NCI-H2081 treated with DMSO at 0.1 percent for 48 hours (cell line): ENCODE measurements around the gene ACTL6B.
"Not testable (repeated sequence)": the region's sequence is repeated elsewhere in the genome, so short reads cannot be mapped to it uniquely, and the experiment has no call there.

Source experiments
- DNase-seq: peaks from one replicate; lab custom pipeline; 2025; lab: John Stamatoyannopoulos, UW

Gene ACTL6B

DNA sequence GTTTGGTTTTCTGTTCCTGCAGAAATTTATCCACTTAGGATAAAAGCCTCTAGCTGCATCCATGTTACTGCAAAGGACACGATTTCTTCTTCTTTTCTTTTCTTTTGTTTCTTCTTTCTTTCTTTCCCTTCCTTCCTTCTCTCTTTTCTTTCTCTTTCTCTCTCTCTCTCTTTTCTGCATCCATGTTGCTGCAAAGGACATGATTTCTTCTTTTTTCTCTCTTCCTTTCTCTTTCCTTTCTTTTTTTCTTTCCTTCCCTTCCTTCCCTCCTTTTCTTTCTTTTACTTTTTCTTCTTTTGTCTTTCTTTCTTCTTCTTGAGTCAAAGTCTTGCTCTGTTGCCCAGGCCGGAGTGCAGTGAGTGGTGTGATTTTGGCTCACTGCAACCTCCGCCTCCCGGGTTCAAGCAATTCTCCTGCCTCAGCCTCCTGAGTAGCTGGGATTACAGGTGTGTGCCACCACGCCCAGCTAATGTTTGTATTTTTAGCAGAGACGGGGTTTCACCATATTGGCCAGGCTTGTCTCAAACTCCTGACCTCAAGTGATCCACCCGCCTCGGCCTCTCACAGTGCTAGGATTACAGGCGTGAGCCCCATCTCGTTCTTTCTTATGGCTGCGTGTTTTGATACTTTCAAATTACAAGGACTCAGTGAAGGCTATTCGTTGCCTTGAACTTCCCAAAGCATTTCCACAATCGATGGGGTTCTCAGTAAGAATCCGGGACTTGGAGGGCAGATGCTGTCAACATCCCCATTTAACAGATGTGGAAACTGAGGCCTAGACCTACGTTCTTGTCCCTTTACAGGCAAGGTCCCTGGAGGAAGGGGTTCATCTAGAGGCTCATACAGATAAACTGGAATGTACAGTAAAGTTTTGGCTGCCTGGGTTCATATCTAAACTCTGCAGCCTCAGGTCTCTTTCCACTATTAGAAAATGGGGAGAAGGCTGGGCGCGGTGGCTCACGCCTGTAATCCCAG, 15.4 kb upstream of the ACTL6B start:
- no peak for DNase-seq

DNA sequence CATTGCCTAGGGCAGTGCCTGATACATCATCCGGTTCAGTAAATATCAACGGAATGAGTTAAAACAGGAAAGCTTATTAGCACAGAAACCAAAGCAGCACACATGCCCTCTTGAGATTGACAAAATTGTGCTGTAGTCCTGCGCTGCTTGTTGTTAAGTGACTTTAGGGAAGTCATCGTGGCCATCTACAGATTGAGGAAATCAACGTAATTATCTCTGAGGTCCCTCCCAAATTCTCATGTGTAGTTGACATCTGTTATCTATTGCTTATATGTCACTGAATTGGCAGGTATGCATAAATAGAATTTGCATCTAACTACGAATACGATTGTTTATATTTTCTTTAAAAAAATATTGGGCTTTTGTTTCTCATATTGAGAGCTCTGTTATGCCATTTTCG, 13.8 kb upstream of the ACTL6B start:
- no peak for DNase-seq

- DNase-seq = not testable (repeated sequence)
Measured at GRCh38 chr7:100669106-100669505, 12.9 kb upstream of the ACTL6B start.

DNA sequence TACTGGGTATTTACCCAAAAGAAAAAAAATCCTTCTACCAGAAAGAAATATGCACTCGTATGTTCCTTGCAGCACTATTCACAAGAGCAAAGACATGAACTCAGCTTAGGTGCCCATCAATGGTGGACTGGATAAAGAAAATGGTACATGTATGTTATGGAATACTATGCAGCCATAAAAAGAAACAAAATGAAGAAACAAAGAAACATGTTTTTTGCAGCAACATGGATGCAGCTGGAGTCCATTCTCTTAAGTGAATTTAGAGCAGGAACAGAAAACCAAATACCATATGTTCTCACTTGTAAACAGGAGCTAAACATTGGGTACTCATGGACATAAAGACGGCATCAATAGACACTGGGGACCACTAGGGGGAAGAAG, 11.8 kb upstream of the ACTL6B start:
- DNase-seq = no peak

GRCh38 chr7:100667331-100668068, 11.3 kb upstream of the ACTL6B start:
- DNase-seq = no peak

GRCh38 chr7:100665168-100665726, 9.0 kb upstream of the ACTL6B start:
- DNase-seq = no peak

DNA sequence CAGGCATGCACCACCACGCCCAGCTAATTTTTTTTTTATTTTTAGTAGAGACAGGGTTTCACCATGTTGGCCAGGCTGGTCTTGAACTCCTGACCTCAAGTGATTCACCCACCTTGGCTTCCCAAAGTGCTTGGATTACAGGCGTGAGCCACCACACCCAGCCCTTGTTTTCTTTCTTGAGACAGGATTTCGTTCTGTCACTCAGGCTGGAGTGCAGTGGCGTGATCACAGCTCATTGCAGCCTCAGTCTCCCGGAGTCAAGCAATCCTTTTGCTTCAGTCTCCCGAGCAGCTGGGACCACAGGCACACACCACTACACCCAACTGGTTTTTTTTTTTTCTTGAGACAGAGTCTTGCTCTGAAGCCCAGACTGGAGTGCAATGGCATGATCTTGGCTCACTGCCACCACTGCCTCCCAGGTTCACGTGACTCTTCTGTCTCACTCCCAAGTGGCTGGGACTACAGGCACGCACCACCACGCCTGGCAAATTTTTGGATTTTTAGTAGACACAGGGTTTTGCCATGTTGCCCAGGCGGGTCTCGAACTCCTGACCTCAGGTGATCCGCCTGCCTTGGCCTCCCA, 6.0 kb upstream of the ACTL6B start:
- DNase-seq = not testable (repeated sequence)

DNA sequence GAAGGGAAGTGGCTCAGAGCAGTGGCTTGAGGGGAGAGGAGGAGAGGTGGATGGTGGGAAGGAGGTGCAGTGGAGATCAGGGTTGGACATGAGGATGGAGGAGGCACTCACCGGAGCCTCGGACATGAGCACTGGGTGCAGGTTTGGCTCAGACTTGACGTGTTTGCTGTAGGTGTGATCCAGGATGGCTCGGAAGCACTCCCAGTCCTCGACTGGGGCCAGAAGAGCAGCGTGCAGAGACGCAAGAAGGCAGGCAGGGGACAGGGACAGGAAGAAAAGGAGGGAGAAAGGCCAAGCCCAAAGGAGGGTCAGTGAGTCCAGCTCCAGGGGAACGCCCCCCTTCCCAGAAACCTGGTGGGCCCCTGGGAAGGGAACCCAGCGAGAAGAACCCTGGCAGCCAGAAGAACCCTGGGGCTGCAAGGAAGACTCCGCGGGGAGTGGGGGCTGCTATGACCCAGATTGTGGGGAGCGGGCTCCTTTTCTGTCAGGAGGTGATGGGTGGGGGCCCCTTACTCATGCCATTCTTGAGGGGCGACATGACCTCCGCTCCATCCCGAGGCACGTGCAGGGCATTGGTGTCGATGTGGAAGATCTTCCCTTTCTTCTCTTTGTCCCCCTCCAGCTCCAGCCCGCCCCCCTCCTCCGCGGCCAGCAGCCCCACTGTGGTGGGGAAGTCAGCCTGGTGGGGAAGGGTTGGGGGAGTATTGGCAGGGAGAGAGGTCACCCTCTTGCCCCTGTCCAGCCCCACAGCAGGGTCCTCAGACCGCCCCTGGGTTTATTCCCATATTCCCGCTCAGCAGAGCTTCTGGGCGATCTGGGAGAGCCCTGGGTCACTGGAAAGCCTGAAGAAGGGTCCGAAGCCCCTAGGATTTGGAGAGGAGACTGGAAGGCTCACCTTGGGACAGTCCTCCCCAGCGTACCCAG, 1.1 kb downstream of the ACTL6B start:
- DNase-seq = no peak

GRCh38 chr7:100649826-100650565, 6.3 kb downstream of the ACTL6B start:
- no peak for DNase-seq

GRCh38 chr7:100642534-100642907, 13.7 kb downstream of the ACTL6B start:
- DNase-seq = no peak

- DNase-seq = no peak
Measured at GRCh38 chr7:100641860-100642533, 14.3 kb downstream of the ACTL6B start.

DNA sequence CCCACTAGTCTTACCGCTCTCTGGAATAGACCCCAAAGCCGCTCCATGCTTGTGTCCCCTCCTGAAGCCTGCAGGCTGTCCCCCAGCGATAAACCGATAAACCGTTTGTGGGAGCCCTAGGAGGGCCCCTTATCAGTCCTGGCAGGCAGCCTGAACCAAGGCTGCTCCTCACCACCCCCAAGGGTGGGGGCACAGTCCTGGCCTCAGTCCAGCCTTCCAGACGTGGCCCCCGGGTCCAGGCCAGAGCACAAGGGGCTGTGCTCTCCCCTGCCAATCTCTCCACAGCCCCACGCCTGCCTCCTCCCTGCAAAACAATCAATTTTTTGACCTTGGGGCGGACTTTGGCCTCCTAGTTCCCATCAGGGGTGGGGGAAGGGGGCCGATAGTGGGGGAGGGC, 14.8 kb downstream of the ACTL6B start, which contains the start of gene TFR2:
TSS of gene TFR2 (minus strand) at position 90 of the 397 bp plus-strand sequence. CDS start at position 47, 43 bp downstream.
- no peak for DNase-seq

DNA sequence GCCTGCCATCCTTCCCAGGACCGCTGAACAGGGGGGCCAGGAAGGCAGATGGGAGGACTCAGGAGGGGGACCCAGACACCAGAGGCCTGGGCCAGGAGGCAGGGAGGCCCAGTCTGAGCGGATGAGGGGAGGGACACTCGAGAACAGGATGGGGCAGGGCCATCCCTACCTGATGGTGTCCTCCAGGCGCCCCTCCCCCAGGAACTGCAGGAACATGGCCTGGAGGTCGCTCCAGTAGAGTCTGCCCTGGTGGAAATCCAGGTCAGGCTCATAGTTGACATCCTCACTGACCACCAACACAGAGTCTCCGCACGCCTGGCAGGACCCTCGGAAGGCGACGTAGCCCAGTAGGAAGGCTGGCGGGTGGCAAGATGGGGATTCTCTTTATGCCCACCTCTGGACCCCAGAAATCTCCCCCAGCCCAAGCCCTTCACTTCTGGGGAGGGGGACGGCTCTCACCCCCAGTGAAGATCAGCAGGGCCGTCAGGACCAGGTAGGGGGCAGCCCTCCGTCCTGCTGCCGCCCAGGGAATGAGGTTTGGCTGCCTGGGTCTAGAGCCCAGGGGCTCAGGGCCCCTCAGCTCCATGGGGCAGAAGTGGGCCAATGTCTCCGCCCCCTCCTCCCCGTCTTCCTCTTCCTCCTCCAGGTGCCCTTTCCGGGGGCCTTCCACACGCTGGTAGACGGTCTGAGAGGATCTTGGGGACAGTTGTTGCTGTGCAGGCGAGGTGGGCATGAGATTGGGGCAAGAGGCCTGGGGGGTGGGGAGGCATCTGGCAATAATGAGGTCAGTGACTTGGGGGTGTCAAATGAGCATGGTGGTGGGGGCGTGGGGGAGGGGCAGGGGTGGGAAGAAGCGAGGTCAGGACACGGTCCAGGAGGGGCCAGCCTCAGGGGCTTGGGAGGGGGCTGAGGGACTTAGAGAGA, 15.5 kb downstream of the ACTL6B start:
- DNase-seq = no peak

DNA sequence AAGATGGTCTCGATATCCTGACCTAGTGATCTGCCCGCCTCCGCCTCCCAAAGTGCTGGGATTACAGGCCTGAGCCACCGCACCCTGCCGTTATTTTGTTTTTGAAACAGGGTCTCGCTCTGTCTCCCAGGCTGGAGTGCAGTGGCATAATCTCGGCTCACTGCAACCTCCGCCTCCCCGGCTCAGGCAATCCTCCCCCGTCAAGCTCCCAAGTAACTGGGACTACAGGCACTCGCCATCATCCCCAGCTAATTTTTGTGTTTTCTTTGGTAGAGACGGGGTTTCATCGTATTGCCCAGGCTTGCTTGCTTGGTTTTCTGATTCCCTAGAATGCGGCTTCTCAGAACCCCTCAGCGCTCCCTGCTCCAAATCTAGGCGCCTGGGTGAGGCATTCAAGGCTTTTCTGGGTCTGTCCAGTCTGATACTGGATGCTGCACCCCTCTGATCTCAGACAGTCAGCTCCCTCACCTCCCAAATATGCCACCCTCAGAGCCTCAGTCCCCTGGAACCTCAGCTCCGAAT, 16.2 kb downstream of the ACTL6B start:
- DNase-seq = no peak

GRCh38 chr7:100632951-100633717, 23.1 kb downstream of the ACTL6B start:
- DNase-seq = no peak

- DNase-seq = no peak
Measured at GRCh38 chr7:100630066-100630465, 26.2 kb downstream of the ACTL6B start.

DNA sequence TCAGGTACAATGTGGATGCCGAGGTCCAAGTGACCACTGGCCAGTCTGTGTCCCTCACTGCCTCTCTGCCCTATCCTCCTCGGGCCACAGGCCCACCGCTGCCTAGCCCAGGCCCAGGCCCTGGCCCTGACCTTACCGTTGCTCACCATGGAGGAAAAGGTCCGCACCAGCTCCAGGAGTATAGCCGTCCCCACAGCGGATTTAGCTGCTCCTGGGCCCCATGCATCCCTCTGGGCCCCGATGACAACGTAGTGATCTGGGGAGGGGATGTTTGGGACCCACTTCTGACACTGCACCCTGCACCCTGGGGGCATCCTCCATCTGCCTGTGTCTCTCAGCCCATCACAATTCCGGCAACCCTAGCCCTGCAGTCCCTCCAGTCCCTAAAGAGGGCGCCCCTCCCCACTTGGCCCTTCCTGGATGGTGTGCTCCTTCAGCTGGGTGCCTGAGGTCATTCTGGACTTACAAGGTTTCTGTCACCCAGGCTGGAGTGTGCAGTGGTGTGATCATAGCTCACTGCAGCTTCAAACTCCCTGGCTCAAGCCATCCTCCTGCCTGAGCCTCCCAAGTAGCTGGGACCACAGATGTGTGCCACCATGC, 27.0 kb downstream of the ACTL6B start:
- no peak for DNase-seq

- DNase-seq = no peak
Measured at GRCh38 chr7:100627238-100627549, 29.1 kb downstream of the ACTL6B start.
